T47D (cell line): ENCODE data around the gene MRPL58.
A peak's percentile ranks its signal among the peaks of the same experiment; 100 is the strongest.
"Not testable (repeated sequence)": the region's sequence is repeated elsewhere in the genome, so short reads cannot be mapped to it uniquely, and the experiment has no call there.

Experiments used
- DNase-seq, 2 experiments: peaks; one replicate each; pipeline versions ENCODE4 v3.0.0 to v3.0.0-alpha.2; 2011 to 2012; ENCODE audit warnings: low read depth in 1 of 2, low spot score in 1 of 2
- JUND ChIP-seq: IDR thresholded peaks from 2 replicates; pipeline ENCODE4 v1.6.1; 2012; ENCODE audit warnings: low read depth
- in situ Hi-C: cut with HindIII; loops from 2 replicates; pipeline ENCODE4 v1.10.0; 2016; ENCODE audit warnings: low sequenced_read_pairs, low pct_unique_long_range_greater_than_20kb

Gene MRPL58

DNA sequence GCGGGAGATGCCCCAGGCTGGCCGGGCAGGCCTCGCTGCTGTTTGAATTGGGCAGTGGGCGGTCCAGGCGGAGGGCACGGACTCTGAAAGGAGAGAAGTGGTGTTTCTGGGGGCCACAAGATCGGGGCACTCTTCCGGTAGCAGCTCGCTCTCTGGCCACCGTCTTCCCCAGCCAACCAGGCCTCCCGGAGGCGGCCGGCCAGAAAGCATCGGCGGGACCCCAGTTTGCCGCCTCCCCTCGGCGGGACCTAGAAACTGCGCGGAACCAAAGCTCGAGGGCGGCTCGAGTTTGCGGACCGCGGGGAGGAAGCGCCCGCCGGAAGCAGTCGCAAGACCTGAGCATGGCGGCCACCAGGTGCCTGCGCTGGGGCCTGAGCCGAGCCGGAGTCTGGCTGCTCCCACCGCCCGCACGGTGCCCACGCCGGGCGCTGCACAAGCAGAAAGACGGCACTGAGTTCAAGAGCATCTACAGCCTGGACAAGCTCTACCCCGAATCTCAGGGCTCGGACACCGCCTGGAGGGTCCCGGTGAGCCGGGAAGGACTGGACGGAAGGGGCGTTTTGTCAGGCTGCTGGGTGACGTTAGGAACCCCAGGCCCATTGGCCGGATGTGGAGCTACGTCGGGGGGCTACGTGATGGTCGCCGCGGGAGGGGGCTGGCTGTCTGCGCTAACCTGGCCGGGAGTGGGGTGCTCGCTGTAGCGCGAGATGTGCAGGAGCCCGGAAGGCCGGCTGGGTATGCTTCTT lies at the start of gene MRPL58:
Gene MRPL58 (plus strand): TSS at position 325 of the 746 bp plus-strand sequence. CDS start 17 bp downstream, at position 342.
- TF ChIP-seq JUND = no peak
- in situ Hi-C loops = no loop called here

DNA sequence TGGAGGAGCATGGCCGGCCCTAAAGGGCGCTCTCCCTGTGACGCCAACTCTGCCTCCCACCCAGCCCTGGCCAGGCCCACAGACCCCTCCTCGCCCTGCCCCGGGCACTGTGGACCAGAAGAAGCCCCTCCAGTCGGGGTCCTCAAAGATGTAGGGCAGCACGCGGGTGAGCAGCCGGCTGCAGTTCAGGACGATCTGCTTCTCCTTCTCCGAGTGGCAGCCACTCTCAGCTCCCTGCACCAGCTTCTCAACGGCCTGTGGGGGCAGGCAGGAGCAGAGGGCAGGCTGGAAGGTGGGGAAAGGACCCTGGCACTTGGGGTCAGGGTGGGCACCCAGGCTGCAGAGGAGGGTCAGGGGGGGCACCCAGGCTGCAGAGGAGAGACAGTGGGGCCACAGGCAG lies 48.8 kb upstream of the MRPL58 start:
- in situ Hi-C loops = no loop called here
- TF ChIP-seq JUND = no peak

More for the DNA sequence above, at the start of gene MRPL58:
- peak; percentile 73 to 91 for DNase-seq

GRCh38 chr17:74964246-74964761 lies 48.2 kb upstream of the MRPL58 start:
- in situ Hi-C loops = no loop called here
- no peak for TF ChIP-seq JUND
- DNase-seq = no peak

More for the DNA sequence above, 48.8 kb upstream of the MRPL58 start:
- no peak for DNase-seq

DNA sequence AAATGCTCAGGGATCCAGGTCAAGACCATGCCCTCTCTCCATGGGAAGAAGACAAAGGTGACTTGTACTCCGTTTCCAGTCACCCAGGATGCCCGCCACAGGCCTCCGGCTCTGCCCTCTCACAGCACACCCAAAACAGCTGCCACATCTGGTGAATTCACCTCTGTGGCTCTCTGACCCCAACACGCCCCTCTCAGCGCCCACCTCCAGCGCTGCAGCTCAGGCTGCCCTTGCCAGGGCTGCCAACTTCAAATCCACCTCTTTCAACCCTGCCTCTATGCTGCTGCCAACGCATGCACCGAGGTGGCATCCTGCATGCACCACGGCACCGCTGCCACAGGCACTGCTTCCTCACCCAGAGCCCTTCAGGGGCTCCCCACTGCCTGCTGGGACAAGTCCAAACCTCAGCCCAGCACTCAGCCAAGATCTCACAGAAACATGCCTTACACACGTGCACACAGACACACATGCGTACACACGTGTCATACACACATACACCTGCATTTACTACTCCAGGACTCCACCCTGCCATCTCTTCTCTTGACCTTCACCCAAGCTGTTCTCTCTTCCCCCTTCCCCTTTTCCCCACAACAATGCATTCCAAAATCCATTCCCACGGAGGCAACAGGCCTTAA lies 47.4 kb upstream of the MRPL58 start:
- in situ Hi-C loops = no loop called here
- no peak for TF ChIP-seq JUND
- no peak for DNase-seq

GRCh38 chr17:74968361-74968780 lies 44.1 kb upstream of the MRPL58 start:
- in situ Hi-C loops = no loop called here
- TF ChIP-seq JUND = no peak

GRCh38 chr17:74969501-74969900 lies 43.0 kb upstream of the MRPL58 start:
- in situ Hi-C loops, DNase-seq: not testable (repeated sequence)

More at GRCh38 chr17:74968361-74968780, 44.1 kb upstream of the MRPL58 start:
- DNase-seq = peak; percentile 69 to 88

- DNase-seq = no peak
- in situ Hi-C loops = no loop called here
- TF ChIP-seq JUND = no peak
These were observed 42.1 kb upstream of the MRPL58 start for GRCh38 chr17:74970395-74970794.

GRCh38 chr17:74971069-74971841 lies 41.2 kb upstream of the MRPL58 start:
- in situ Hi-C loops = no loop called here
- no peak for TF ChIP-seq JUND
- no peak for DNase-seq

GRCh38 chr17:74971842-74972106 lies 40.7 kb upstream of the MRPL58 start:
- in situ Hi-C loops = no loop called here

DNA sequence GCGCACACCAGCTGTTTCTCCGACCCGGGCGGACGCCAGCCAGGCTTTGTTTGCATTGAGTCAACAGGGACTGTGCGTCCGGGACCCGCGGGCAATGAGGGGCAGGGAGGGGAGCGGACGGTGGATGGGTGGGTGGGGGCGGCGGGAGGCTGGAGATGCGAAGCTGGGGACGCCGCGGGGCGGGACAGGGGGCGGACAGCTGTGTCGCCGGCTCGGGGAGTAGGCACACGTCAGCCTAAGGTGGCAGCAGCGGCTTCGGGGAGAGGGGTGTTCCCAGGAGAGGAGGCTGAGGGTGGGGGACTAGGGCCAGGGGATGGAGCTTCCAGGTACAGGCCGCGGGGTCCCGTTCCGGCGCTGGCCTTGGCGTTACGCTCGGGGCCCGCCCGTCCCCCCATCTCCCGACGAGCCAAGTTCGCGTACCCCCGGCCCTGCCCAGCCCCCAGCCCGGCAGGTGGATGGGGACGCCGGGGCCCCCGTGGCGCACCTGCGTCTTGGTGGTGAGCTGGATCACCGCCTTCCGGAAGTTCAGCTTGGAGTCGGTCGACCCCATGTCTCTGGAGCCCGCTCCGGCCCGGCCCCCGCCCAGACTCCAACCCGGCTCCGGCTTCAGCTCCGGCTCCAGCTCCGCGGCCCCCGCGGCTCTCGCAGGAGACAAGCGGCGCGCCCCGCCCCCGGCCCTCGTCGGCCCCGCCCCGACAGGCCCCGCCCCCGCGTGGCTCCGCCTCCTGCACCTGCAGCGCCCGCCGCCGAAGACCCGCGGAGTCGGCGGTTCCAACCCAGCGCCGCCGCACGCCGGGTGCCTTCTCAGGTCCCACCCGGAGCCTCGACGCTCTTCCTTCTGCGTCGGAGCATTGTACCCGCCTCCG lies 40.1 kb upstream of the MRPL58 start, which contains the start of gene HID1:
Gene HID1 (minus strand): TSS at position 653 of the 866 bp plus-strand sequence. CDS start 103 bp downstream, at position 550.
- in situ Hi-C loops = no loop called here
- peak; percentile 92 to 94 for DNase-seq
- TF ChIP-seq JUND = no peak

More at GRCh38 chr17:74971842-74972106, 40.7 kb upstream of the MRPL58 start:
- no peak for DNase-seq
- TF ChIP-seq JUND = no peak

DNA sequence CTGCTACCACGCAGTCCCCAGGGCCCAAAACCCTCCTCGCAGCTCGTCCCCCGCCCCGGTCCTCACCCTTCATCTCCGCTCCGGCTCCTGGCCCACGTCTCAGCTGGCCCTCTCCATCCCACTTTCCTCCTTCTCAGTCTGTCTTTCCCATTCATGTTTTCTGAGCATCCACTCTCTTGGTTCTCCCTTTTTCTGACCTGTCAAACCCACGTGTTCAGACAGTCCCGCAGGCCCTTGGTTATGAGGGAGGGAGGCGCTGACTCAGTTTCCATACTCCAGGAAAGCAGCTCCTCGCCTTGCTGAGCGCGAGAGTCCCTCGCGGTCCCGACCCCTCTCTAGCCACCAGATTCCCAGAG lies 39.5 kb upstream of the MRPL58 start:
- in situ Hi-C loops = no loop called here
- TF ChIP-seq JUND = no peak
- DNase-seq = no peak

DNA sequence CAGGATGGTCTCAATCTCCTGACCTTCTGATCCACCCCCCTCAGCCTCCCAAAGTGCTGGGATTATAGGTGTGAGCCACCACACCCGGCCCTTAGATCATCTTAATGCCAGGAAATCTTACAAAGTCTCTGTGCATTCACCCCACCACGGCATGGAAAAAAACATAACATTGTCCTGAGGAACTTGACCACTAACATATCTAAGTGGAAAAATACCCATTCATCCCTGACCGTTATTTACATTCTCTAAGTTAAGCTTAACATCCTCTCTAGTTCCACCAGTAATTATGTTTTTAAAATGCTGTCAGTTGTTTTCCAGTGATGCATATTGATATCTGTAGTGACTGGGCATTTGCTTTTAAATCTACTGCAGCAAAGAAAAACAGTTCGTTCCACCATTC lies 36.5 kb upstream of the MRPL58 start:
- in situ Hi-C loops = no loop called here
- no peak for DNase-seq
- no peak for TF ChIP-seq JUND
